Subcutaneous abdominal adipose tissue (tissue), 5 donors: ENCODE measurements around the gene RASSF3.
A peak's percentile ranks its signal among the peaks of the same experiment; 100 is the strongest.

Experiments used
- H3K27ac ChIP-seq: one replicate; pipeline ENCODE4 v1.7.0; 2013; ENCODE audit warnings: low read depth, mild to moderate bottlenecking, inconsistent platforms, low read length, moderate library complexity
- H3K27me3 ChIP-seq, 5 donors: one replicate each; pipeline ENCODE4 v1.7.0; 2013; ENCODE audit warnings: low read length in 5 of 5, inconsistent platforms in 1 of 5; ENCODE audit not compliant: control insufficient read depth in 5 of 5, insufficient read depth in 4 of 5
- H3K36me3 ChIP-seq, 5 donors: one replicate each; pipeline ENCODE4 v1.7.0; 2013; ENCODE audit warnings: low read length in 5 of 5; ENCODE audit not compliant: control insufficient read depth in 5 of 5, insufficient read depth in 5 of 5
- H3K4me1 ChIP-seq, 5 donors: one replicate each; pipeline ENCODE4 v1.7.0; 2013; ENCODE audit warnings: low read length in 5 of 5, mild to moderate bottlenecking in 3 of 5, moderate library complexity in 1 of 5; ENCODE audit not compliant: control insufficient read depth in 5 of 5, insufficient read depth in 5 of 5
- H3K4me3 ChIP-seq, 5 donors: one replicate each; pipeline ENCODE4 v1.7.0; 2013; ENCODE audit warnings: low read length in 5 of 5, low read depth in 1 of 5
- H3K9ac ChIP-seq, 5 donors: one replicate each; pipeline ENCODE4 v1.7.0; 2013; ENCODE audit warnings: low read length in 5 of 5, mild to moderate bottlenecking in 4 of 5, moderate library complexity in 3 of 5
- H3K9me3 ChIP-seq, 5 donors: one replicate each; pipeline ENCODE4 v1.7.0; 2013; ENCODE audit warnings: low read length in 5 of 5; ENCODE audit not compliant: control insufficient read depth in 5 of 5
- donor health status: healthy.
- donor health status: healthy.
- donor health status: healthy.
- donor health status: healthy.
- donor health status: healthy.

The RASSF3 gene

DNA sequence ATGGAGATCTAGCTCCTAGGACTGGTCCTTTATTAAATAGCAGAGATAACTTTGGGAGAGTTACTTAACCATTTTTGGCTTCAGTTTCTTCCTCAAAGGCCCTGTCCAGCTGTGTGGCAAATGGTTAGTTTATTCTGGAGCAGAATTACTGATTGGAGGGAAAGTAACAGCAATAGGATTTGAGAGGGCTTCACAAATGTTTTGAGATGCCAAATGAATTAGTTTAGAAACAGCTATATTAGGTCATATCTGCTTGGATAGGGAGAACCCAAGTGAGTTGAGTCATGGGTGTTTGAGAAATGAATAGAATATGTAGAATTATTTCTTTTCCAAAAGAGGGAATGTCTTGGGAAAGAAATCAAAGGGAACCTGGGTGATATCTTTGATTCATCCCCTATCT is 17.5 kb downstream of the RASSF3 start:
- Histone ChIP-seq H3K27ac (peak overlapping the region; percentile 80), H3K4me3 (no peak overlapping the region), H3K4me1 (peaks cover 4 to 34% (median 31%) of the 10 kb centered on the region in 5 donors), H3K36me3 (peaks cover 0 to 4% (median 0%) of the 10 kb centered on the region in 5 donors), H3K9me3 (no peaks in the 10 kb centered on the region), H3K27me3 (no peaks in the 10 kb centered on the region), H3K9ac (no peak overlapping the region)

DNA sequence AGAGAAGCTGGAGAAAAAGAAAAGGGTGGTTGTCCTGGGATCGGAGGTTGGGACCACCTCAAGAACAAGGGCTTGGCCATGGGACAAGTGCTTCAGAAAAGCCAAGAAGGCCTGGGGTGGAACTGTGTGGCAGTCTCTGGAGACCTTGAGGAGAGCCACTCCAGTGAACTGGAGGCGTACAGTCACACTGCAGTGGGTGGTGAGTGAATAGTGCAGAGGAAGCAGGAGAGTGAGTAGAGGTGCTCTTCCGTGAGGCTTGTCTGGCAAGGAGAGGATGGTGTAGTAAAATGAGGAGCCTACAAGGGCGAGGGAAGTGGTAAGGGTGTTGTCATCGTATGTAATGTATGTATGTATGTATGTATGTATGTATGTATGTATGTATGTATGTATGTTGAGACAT is 20.9 kb downstream of the RASSF3 start:
- no peak overlapping the region for H3K4me3 ChIP-seq
- H3K36me3 ChIP-seq = peaks cover 0 to 4% (median 0%) of the 10 kb centered on the region in 5 donors
- H3K9me3 ChIP-seq = no peaks in the 10 kb centered on the region
- no peak overlapping the region for H3K9ac ChIP-seq
- H3K27me3 ChIP-seq = no peaks in the 10 kb centered on the region
- peaks cover 0 to 21% (median 13%) of the 10 kb centered on the region in 5 donors for H3K4me1 ChIP-seq
- H3K27ac ChIP-seq = no peak overlapping the region

DNA sequence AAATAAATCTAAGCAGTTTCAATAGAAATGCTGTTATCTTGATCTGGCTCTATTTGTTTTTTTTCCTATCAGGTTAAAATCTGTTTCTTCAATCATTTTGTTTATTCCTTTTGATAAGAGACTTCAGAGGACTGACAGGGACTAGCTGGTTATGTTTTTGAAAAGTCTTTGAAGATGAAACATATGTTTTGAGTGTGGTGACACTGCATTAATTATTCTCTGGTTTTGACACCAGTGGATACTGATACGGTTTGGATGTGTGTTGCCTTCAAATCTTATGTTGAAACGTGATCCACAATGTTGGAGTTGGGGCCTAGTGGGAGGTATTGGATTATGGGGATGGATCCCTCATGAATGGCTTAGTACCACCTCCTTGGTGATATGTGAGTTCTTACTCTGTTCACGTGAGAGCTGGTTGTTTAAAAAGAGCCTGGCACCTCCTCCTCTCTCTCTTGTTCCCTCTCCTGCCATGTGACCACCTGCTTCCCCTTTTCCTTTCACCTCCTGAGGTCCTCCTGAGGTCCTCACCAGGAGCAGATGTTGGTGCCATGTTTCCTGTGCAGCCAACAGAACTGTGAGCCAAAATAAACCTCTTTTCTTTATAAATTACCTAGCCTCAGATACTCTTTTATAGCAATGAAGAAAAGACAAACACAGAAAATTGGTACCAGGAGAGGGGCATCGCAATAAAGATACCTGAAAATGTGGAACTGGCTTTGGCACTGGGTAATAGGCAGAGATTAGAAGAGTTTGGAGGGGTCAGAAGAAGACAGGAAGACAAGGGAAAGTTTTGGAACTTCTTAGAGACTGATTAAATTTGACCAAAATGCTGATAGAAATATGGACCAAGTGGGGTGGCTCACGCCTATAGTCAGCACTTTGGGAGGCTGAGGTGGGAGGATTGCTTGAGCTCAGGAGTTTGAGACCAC is 23.0 kb downstream of the RASSF3 start:
- Histone ChIP-seq H3K27ac (no peak overlapping the region), H3K36me3 (peaks cover 0 to 4% (median 0%) of the 10 kb centered on the region in 5 donors)

DNA sequence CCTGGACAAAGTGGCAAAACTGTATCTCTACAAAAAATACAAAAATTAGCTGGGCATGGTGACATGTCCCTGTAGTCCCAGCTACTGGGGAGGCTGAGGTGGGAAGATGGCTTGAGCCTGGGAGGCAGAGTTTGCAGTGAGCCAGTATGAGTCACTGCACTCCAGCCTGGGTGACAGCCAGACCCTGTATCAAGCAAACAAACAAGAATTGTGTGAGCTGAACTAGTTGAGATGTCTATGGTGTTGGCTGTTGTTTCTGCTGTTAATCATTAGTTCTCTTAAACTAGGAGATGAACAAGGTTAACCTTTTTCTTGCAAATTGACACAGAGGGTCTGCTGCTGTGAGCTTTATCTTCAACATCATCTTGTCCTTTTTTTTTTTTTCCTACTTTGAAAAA is 23.6 kb downstream of the RASSF3 start:
- H3K9me3 ChIP-seq = no peaks in the 10 kb centered on the region
- H3K4me1 ChIP-seq = peaks cover 0 to 3% (median 0%) of the 10 kb centered on the region in 5 donors
- no peak overlapping the region for H3K9ac ChIP-seq
- H3K4me3 ChIP-seq = no peak overlapping the region
- peaks cover 0 to 4% (median 0%) of the 10 kb centered on the region in 5 donors for H3K36me3 ChIP-seq
- H3K27me3 ChIP-seq = no peaks in the 10 kb centered on the region
- no peak overlapping the region for H3K27ac ChIP-seq

More for the DNA sequence above, 23.0 kb downstream of the RASSF3 start:
- H3K9me3 ChIP-seq = no peaks in the 10 kb centered on the region
- H3K4me3 ChIP-seq = no peak overlapping the region
- H3K4me1 ChIP-seq = peaks cover 0 to 3% (median 1%) of the 10 kb centered on the region in 5 donors
- H3K27me3 ChIP-seq = no peaks in the 10 kb centered on the region
- no peak overlapping the region for H3K9ac ChIP-seq

DNA sequence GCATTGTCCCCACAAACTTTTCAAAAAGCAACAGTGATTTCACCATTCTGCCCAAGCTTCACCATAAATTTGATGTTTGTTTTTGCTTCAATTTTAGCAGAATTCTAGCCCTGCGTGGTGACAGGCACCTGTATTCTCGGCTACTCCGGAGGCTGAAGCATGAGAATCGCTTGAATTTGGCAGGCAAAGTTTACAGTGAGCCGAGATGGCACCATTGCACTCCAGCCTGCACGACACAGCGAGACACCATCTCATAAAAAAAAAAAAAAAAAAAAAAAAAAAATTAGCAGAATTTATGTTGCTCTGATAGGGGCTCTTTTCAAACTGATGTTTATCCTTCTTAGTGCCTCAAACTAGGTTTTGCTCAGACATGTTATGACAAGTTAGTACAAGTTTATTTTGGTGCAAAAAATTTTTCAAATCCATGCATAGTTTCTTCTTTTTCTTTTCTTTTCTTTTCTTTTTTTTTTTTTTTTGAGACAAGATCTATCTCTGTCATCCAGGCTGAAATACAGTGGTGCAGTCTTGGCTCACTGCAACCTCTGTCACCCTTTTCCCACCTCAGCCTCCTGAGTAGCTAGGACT is 24.3 kb downstream of the RASSF3 start:
- Histone ChIP-seq H3K27me3 (no peaks in the 10 kb centered on the region), H3K27ac (no peak overlapping the region), H3K4me3 (no peak overlapping the region), H3K9ac (no peak overlapping the region), H3K36me3 (peaks cover 0 to 4% (median 0%) of the 10 kb centered on the region in 5 donors), H3K4me1 (peaks cover 0 to 3% (median 0%) of the 10 kb centered on the region in 5 donors), H3K9me3 (no peaks in the 10 kb centered on the region)

DNA sequence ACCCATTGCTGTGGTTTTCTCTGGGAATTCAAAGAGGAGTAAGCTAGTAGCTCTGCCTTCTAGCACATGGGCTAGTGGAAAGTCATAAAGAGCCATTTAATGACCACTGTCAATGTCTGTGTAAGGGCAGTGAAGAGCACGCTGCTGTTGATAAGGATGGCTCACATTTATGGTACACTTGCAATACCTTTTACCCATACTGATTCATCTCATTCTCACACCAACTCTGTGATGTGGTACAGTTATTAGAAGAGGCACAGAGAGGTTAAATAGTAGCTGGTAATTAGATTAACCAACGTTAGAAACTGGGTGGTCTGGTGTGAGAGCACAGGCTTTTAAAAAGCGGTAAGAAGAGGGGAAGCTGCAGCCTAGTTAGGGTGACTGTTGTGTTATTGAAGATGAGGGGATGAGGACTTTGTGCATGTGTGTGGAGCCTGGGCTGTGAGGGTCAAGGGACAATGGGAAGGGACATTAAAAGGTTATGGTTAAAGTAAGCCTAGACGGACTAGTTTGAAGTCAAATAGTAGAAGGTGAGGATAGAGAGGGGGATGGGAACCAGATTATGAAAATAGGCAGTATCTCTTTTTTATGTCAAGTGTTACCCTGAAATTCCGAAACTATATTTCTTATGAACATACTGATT is 25.2 kb downstream of the RASSF3 start:
- Histone ChIP-seq H3K27me3 (no peaks in the 10 kb centered on the region), H3K27ac (no peak overlapping the region), H3K4me3 (no peak overlapping the region), H3K9me3 (no peaks in the 10 kb centered on the region), H3K4me1 (peaks cover 0 to 3% (median 0%) of the 10 kb centered on the region in 5 donors), H3K36me3 (peaks cover 0 to 4% (median 0%) of the 10 kb centered on the region in 5 donors), H3K9ac (no peak overlapping the region)

DNA sequence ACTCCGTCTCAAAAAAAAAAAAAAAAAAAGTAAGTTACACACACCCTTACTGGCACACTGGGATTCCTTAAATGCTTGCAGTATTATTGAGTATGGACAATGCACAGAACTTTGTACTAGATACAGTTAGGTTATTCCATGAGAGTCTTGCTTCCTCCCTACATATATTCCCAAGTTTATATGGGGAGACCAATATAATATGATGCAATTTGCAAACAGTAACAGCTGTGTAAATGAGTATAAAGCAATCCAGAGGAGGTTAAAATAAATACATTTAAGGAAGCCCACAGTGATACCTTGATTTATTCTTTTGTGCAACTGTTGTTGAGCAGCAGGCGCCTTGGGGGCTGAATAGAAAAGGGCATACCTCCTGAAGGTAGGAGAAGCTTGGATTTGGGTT is 26.6 kb downstream of the RASSF3 start:
- no peak overlapping the region for H3K27ac ChIP-seq
- H3K9ac ChIP-seq = no peak overlapping the region
- H3K9me3 ChIP-seq = no peaks in the 10 kb centered on the region
- no peaks in the 10 kb centered on the region for H3K27me3 ChIP-seq
- H3K36me3 ChIP-seq = no peaks in the 10 kb centered on the region
- no peak overlapping the region for H3K4me3 ChIP-seq
- H3K4me1 ChIP-seq = peaks cover 0 to 3% (median 0%) of the 10 kb centered on the region in 5 donors

DNA sequence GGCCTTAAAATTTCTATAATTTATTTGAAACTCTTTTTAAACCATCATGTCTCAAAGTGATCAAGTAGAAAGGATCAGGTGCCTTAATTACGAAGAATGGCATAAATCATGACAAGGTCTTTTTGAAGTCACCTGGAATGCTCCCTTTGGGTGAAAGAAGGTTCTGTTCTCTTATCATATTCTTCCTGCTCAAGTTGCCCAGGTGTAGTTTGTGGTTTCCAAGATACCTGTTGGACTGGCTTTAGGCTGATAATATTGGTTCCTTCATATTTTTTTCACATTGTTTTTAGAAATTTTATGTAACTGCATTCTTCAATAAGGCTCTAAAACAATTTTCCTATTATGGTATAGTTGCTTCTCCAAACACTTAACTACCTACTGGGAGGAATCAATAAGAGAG is 29.2 kb downstream of the RASSF3 start:
- no peak overlapping the region for H3K27ac ChIP-seq
- peaks cover 0 to 8% (median 5%) of the 10 kb centered on the region in 5 donors for H3K4me1 ChIP-seq
- H3K36me3 ChIP-seq = no peaks in the 10 kb centered on the region

DNA sequence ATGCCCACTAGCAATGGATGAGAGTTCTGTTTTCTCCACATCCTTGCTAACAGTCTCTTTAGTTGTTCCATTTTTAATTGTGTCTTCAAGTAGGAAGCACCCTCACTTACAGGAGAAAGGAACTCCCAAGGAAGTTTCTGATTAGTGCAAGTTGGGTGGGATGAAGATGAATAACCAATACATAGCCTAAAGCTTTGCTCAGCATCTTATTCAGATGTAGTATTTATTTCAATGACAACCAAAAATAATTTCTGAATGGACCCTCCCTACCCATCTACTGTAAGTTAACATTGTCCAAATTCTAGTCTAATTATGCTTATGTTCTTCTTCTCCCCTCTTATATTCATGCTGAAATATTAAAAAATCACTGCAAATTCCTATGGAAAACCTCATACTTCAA is 36.0 kb downstream of the RASSF3 start:
- Histone ChIP-seq H3K27ac (no peak overlapping the region), H3K36me3 (no peaks in the 10 kb centered on the region), H3K4me1 (peaks cover 2 to 24% (median 15%) of the 10 kb centered on the region in 5 donors), H3K9me3 (no peaks in the 10 kb centered on the region), H3K9ac (no peak overlapping the region), H3K27me3 (no peaks in the 10 kb centered on the region), H3K4me3 (no peak overlapping the region)

More for the DNA sequence above, 29.2 kb downstream of the RASSF3 start:
- no peaks in the 10 kb centered on the region for H3K9me3 ChIP-seq
- no peak overlapping the region for H3K9ac ChIP-seq
- no peaks in the 10 kb centered on the region for H3K27me3 ChIP-seq
- no peak overlapping the region for H3K4me3 ChIP-seq

DNA sequence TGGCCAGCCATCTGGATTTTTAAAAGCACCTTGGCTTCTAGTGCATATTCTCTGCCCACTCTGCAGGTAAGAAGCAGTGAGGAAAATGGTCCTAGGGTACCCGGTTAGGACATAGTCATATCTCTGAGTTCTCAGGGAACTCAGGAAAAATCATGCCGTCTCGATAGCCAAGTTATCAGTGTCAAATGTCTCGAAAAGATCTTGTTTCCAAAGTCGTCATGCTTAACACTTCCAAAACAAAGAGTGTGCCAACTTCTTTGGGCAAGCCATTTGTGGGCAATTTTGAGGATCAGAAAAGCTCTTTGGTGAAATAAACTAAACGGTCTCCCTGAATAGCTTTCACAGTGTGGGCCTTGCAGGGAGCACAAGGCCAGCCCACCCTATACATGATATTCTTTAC is 39.2 kb downstream of the RASSF3 start:
- peaks cover 2 to 24% (median 17%) of the 10 kb centered on the region in 5 donors for H3K4me1 ChIP-seq
- no peaks in the 10 kb centered on the region for H3K36me3 ChIP-seq
- no peak overlapping the region for H3K4me3 ChIP-seq
- H3K27ac ChIP-seq = no peak overlapping the region
- no peaks in the 10 kb centered on the region for H3K27me3 ChIP-seq
- H3K9ac ChIP-seq = no peak overlapping the region
- no peaks in the 10 kb centered on the region for H3K9me3 ChIP-seq
